Measurements from ENCODE around the gene RAC3.

DNA sequence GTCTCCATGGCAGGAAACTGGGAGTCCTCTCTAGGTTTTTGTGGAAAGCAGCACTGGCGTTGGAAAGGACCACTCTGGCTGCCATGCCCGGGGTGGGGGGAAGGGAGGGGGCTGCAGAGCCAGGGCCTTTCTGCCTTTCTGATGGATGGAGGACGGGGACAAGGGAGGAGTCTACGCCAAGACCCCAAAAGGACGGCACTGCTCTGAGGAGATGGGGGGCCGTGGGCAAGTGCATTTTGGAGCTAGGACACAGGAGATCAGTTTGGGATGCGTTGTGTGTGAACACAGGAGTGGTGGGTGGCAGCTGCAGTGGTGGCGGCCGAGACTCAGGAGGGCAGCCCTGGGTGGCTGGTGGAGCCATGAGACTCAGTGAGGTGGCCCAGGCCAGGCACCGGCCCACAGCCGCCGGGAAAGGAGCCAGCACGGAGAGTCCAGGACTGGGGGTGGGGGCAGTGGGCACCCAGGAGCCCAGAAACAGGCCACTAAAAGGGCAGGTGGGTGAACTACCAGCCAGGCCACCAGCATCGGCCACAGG lies 10.8 kb upstream of the RAC3 start:
- TF ChIP-seq, protein P1, sequence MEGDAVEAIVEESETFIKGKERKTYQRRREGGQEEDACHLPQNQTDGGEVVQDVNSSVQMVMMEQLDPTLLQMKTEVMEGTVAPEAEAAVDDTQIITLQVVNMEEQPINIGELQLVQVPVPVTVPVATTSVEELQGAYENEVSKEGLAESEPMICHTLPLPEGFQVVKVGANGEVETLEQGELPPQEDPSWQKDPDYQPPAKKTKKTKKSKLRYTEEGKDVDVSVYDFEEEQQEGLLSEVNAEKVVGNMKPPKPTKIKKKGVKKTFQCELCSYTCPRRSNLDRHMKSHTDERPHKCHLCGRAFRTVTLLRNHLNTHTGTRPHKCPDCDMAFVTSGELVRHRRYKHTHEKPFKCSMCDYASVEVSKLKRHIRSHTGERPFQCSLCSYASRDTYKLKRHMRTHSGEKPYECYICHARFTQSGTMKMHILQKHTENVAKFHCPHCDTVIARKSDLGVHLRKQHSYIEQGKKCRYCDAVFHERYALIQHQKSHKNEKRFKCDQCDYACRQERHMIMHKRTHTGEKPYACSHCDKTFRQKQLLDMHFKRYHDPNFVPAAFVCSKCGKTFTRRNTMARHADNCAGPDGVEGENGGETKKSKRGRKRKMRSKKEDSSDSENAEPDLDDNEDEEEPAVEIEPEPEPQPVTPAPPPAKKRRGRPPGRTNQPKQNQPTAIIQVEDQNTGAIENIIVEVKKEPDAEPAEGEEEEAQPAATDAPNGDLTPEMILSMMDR (IDR thresholded peaks at IDR 0.05) = no peak
- TF ChIP-seq POLR2A (IDR thresholded peaks at IDR 0.05) = no peak

Data from testis (tissue), 2 donors.